ENCODE data around the gene COQ10A. TPM values are rescaled to one million over a fixed set of nuclear protein-coding genes. Genes with fewer than 3 reads are reported as not detected.

Gene COQ10A
- 7.1 TPM for total RNA-seq

DNA sequence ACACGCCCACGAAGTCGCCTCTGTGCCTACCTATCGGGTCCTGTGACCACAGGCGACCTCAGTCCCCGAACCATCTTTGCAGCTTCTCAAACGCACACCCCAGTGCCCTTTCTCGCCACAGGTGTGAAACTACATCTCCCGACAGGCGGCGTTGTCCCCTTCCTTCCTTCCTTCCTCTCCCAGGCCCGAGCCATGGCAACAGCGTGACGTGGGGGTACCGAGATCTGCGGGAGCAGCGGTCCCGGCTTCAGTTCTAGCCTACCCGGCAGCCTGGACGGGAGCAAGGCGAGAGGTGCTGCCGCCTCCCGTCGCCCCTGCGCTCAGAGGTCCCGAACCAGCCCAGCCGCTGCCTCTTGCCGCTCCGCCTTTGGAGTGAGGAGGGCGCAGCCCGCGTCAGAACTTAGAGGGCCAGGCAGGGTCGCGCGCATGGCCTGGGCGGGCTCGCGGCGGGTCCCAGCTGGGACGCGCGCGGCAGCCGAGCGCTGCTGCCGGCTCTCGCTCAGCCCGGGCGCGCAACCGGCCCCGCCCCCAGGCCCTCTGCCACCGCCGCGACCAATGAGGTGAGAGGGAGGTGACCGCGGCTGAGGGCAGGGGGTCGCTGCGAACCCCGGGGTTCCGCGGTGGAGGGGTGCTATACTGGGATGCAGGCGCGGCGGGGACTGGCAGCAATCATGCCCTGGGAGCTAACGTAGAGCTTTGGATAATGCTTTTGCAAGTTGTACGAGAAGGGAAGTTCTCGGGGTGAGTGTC is at the start of gene COQ10A:
COQ10A (plus strand) TSS at position 250 of the 750 bp plus-strand sequence; CDS start at position 427, 177 bp downstream.
- DNase-seq: peak; percentile 74

DNA sequence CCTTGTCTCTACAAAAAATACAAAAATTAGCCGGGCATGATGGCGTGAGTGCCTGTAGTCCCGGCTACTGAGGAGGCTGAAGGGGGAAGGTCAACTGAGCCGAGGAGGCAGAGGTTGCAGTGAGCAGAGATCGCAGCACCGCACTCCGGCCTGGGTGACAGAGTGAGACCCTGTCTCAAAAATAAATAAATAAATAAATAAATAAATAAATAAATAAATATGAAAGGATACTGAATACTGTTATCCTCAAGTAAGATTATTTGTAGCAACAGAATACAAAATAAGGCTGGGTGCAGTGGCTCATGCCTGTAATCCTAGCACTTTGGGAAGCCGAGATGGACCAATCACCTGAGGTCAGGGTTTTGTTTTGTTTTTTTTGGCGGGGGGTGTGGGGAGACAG is 46.9 kb upstream of the COQ10A start:
- no peak for DNase-seq

DNA sequence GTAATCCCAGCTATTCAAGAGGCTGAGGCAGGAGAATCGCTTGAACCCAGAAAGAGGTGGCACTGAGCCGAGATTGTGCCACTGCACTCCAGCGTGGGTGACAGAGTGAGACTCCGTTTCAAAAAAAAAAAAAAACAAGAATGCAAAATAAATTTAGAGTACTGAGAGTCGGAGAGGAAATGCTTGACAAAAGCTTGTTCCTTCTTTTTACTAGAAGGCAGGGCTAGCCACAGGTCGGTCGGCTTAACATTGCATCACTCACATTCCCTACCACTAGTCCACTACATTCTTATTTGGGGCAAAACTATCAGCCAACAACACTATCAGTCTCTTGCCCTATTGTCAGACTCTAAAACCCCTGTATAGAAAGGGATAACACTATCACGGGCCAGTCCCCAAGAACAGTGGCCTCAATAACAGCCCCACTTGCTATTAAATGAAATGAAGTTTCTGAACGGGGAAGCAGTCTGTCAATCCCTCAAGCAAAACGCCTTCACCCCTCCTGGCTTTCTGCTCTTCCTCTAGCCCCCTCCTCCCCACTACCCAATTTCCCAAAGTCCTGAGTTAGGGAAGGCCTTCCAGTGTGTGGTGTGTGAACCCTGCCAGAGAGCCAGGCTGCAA is 46.0 kb upstream of the COQ10A start:
- DNase-seq: peak; percentile 69

DNA sequence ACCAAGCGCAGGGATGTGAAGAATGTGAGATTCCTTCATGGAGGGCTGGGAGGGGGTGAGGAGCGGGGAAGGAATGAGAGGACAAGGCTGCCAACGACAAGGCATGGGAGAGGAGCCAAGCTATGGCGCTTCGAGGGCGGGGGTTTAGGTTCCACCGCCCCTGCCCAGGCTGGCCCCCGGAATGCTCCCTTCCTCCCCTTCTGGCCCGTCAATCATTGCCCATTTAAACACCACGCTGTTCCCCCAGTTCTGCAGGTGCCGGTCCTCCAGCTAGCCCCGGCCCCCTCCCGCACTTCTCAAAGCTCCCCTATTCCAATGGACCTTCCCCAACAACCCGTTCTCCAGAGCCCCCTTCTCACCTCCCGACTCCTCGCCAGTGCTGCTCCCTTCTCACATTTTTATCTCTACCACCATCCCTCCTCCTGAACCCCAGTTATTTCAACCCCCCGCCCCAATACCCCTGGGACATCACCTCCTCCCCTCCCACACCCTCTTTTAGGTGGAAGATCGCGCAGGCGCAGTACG is 45.4 kb upstream of the COQ10A start:
- peak; percentile 69 for DNase-seq

DNA sequence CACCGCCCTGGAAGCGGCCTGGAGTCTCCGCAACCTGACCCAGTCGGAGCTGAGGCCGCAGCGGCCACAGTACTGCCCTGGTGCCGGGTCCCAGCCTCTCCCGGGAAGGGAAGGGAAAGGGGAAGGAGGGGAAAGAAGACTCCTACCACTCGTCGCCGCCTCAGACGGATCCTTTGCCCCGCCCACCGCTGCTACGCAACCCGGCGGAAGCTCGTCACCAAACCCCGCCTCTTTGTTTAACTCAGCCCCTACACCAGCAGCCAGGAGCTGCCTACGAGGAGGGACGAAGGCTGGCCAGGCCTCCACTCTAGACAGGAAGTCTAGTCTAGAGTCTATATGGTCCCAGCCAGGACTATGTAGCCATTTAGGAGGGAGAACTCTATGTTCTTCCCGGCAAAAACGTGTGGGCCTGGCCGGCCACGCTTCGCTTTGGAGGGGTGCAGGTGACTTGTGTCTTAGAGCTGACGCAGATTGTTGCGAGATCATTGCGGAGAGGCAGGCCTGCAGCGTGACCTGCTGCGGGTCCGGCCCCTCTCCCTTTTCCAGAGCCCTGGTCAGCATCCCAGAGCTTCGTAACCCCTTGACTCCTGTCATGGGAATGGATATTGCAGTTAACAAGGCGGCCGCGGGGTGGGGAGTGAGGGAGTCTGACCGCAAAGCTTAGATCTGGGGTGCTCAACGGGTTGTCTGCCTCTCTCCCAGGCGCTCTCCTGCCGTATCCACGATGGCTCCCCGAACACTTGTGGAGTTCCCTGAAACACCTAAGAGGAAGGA is 44.8 kb upstream of the COQ10A start, which contains the start of gene RNF41:
RNF41 (minus strand) TSS at position 166 of the 774 bp plus-strand sequence. CDS start 7,875 bp downstream, outside the sequence.
- peak; percentile 98 for DNase-seq

DNA sequence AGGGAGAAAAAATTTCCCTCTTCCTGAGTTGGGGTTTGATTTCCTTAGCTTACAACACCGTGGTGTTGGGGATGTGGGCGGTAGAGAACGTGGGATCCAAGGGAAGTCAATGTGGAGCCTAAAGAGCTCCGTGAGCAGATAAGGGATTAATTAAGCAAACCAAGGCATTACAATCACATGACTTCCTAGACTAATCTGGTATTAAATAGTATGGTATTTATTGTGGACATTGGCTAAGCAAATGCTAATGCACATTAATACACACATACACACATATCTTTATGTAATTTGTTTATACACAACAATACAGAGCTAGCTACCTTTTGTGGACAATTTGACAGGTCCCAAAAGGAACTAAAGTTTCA is 44.2 kb upstream of the COQ10A start:
- no peak for DNase-seq

DNA sequence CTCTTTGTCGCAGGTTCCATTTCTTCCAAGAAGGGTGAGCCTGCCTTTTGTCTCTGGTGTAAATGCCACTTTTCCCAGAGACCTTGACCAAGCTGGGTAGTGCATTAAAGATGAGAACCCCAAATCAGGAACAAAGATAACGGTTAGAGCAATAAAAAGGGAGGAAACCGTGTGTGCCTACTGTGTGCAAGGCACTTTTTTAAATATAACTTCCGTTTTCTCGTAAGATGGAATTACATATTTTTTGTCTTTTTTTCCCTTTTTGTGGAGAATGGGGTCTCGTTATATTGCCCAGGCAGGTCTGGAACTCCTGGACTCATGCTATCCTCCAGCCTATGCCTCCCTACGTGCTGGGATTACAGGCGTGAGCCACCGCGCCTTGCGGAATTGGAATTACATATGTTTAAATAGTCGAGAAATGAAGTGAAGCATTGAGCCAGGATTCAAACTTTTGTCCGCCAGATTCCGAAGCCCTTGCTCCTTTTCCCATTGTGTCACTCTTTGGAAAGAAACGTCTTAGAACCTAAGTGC is 43.1 kb upstream of the COQ10A start:
- DNase-seq: no peak

DNA sequence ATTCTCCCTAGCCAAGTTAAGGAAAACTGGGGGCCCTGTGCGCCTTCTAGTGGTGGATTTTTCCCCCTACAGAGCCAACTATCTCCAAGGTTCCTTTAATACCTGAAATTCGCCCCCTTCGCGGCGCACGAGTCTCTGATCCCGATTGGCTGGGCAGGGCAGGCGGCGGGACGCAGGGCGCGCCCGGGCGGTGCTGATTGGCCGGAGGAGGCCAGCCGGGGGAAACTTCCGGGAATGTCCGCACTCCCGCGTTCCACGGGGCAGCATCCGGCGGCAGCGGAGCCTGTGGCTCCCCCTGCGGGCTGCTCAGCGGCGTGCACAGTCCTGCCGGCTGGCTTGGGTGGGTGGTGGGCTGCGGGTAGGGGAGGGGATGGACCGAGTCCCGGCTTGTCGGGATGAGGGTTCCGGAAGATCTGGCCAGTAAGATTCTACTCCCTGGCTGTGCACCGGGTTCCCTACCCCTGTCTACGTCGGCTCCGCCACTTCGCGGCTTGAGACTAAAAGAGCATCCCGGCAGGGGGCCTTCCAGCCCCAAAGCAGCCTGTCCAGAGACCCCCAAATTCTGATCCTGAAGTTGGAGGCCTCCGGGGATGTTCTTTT is 42.5 kb upstream of the COQ10A start, which contains the start of gene NABP2:
NABP2 (plus strand) TSS at position 241 of the 600 bp plus-strand sequence. CDS start 515 bp downstream, outside the sequence.
- peak; percentile 99 for DNase-seq

DNA sequence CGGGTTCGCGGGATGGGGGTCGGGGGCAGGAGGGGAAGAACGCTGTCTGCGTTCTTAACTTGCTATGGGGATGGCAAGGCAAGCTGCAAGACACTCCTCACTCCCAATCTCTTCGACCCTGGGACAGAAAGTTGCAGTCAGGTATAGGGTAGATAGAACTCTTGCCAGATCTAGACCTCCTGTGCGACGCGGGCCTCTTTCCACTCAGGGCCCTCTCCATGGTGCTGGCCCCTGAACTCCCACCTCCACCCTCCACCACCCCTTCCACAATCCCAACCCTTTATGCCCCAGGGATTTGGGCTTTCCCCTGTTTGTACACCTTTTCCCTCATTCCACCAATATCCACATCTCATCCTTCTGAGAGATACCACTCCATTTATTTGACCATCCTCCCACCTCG is 41.8 kb upstream of the COQ10A start:
- no peak for DNase-seq

DNA sequence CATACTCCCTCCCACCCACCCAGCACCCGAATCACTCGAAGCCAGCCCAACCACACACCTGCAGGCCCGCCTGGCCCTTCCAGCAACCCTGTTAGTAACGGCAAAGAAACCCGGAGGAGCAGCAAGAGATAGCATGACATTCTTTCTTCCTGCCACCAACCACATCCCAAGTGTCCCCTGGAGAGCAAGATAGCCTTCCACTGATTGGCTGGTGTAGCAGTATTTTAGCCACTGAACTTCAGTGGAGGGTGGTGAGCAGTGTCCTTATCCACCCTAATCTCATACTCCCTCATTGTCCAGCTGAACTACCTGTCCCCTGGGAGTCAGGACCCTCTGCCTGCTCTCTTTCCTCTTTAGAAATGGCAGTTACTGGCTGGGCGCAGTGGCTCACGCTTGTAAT is 37.7 kb upstream of the COQ10A start:
- DNase-seq: no peak

DNA sequence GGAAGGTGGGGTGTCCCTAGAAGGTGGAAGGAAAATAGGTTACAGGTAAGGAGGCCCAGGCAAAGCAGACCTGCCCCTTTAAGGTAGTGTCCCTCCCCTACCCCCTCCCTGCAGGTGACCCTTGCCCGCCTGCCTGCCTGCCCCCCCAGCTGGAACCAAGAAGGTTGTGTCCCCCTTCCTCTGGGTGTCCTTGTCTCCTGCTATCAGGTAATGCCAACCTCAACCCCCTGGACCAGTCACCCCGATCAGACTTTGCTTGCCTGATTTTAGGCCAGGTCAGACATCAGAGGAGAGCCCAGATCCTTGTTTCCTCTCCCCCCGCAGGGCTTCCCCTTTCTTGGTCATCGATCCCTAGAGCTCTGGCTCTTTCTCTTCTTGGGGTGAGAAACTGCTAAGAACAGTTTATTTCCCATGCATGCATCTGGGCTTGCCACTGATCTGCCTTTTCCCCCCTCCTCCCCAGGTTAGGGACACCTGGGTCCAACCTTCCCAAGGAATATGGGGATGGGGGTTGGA is 36.8 kb upstream of the COQ10A start, which contains the start of gene SLC39A5:
SLC39A5 (plus strand) TSS at position 136 of the 516 bp plus-strand sequence. CDS start 1,224 bp downstream, outside the sequence.
- DNase-seq: no peak

DNA sequence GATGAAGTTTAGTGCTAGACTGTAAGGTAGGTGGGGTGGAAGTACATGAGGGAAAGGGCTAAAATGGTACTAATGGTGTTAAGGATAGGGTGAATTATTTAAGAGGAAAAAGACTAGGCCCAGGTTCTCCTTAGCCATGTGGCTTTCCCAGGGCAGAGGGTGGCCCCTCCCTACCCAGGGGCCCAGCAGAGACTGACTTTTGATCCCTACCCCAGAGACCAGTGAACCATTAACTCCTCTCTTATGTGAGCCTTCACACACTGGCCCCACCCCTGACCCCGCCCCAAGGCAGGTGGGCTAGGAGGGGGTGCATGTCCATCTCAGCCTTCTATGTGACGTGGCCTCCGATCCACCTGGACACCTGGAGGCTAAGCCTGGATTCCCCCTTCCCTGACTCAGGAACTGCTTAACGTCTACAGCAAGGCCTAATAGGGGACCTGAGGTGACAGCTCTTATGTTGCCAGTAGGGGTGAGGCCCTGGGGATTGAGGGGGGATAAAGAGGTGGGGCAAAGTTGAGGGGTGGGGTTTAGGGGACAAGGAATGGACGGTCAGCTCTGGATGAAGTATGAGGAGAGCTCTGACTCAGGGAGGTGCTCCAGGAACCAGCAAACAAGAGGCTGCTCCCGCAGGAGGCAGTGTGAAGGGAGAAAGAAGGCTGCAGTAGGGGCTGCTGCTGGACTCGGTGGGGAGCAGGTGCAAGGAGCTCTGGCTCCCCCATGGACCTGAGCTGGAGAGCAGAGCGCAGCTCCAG is 36.1 kb upstream of the COQ10A start:
- no peak for DNase-seq

DNA sequence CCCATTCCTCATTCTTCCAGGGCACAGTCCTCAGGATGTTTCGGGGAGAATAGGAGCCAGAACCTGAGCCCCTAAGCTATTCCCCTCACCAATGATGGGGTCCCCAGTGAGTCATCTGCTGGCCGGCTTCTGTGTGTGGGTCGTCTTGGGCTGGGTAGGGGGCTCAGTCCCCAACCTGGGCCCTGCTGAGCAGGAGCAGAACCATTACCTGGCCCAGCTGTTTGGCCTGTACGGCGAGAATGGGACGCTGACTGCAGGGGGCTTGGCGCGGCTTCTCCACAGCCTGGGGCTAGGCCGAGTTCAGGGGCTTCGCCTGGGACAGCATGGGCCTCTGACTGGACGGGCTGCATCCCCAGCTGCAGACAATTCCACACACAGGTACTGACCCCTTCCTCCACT is 35.6 kb upstream of the COQ10A start:
- DNase-seq: no peak

DNA sequence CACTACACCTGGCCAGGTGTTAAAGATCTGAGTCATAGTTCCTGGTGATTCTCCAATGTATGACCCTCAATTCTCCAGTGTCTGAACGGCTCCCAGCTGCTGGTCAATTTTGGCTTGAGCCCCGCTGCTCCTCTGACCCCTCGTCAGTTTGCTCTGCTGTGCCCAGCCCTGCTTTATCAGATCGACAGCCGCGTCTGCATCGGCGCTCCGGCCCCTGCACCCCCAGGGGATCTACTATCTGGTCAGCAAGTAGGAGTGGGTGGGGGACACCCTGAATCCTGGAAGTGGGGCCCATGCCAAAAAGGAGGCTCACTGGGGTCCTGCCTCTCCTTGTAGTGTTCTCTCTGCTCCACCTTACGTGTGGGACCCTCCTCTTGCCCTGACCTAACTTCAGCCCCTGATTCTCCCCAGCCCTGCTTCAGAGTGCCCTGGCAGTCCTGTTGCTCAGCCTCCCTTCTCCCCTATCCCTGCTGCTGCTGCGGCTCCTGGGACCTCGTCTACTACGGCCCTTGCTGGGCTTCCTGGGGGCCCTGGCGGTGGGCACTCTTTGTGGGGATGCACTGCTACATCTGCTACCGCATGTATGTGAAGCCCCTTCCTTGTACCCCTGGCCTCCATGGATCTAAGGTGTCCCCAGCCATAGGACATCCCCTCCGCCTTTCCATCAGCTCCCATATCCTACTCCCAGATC is 31.9 kb upstream of the COQ10A start:
- DNase-seq: no peak

DNA sequence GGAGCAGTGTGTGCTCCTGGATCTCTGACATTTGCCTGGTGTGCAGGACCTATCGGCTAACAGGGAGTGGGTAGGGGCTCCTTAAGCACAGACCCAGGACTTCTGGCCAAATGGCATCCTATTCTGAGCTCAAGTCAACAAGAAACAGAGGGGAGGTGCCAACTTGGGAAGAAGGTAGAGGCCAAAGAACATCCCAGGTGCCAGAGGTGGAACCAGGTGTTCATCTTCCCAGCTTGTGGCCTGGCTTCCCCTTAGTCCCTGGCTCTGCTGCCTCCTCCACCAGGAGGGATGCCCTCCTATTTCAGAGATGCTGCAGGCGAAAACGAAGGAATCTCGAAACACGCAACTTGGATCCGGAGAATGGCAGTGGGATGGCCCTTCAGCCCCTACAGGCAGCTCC is 30.7 kb upstream of the COQ10A start:
- no peak for DNase-seq

DNA sequence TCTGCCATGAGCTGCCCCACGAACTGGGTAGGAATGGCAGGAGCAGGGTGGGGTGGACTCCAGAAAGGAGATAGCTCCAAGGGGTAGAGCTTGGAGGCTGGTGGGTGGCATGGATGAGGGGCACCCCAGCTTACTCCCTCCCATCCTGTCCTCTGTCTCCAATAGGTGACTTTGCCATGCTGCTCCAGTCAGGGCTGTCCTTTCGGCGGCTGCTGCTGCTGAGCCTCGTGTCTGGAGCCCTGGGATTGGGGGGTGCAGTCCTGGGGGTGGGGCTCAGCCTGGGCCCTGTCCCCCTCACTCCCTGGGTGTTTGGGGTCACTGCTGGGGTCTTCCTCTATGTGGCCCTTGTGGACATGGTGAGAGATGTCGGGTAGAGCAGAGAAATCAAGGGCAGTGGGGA is 29.8 kb upstream of the COQ10A start:
- DNase-seq: no peak

DNA sequence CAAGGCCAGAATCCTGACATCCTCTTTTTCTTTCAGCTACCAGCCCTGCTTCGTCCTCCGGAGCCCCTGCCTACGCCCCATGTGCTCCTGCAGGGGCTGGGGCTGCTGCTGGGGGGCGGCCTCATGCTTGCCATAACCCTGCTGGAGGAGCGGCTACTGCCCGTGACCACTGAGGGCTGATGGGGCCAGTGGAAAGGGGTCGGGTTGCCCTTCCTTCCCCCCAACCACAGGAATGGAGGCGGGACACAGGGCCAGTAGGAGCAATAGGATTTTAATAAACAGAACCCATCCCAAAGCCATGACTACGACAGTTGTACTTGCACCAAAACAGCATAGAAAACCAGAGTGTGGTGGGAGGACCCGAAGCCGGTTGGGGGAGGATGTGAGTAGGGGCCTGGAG is 29.2 kb upstream of the COQ10A start:
- no peak for DNase-seq

DNA sequence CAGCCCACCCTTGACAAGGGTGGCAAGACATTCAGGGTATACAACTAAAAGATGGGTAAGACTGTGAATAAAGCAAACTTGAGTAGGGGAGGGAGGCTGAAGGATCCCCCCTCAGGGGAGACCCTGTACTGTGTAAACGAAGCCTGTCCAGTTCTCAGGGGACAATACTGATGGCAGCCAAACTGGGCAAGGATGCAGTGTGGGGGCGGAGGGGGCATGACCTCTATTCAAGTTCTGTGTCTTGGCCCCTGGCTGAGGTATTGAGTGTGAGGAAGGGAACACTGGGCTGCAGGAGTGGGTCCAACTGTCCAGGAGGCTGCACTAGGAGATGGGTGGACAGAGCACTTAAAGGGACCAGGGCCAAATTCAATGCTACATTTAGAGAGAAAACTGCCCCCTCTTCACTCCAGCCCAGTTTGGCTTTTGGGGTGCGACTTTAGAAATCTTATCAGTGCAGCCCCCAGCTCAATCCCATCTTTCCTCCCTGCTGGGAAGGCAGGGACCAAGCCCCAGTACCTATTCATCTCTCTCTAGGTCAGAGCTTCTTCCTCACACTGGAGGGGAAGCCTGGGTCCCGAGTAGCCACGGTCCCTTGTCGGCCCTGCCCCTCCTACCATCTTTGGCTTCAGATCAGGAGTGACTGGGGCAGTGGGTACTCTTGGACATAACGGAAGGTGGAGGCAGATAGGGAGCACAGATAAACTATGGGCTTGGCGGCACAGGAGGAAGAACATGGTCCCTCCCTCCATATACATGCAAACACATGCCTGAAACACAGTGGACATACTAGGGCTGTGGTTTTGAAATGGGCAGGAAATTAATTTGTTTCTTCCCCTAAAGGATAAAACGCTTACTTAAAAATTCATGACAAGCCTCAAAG is 25.1 kb upstream of the COQ10A start:
- DNase-seq: no peak

DNA sequence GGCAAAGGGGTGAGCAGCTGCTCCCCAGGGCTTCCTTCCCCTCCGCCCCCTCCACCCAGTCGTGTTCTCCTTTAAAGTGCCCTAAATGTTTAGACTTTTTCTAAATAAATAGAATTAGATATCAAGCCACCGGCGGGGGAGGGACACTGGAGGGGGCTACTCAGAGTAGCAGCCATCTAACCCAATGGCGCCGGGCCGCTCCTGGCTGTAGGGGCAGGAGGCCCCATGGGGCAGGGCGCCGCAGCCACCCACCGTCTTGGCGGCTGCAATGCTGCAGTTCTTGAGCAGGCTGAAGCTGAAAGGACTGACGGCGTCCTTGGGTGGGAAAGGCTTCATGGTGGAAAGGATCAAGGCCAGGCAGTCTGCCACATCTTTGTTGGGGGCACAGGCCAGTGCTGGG is 23.8 kb upstream of the COQ10A start:
- no peak for DNase-seq
